Measurements from ENCODE around the gene KRTAP10-1. TPM values are rescaled to one million over a fixed set of nuclear protein-coding genes. Genes with fewer than 3 reads are reported as not detected.

Gene KRTAP10-1
- total and polyA plus RNA-seq, 2 of the 8 experiments (the other 6 are each of a cell fraction or from before 2014, with no cell fraction given): 0.08 TPM; not detected in 1

DNA sequence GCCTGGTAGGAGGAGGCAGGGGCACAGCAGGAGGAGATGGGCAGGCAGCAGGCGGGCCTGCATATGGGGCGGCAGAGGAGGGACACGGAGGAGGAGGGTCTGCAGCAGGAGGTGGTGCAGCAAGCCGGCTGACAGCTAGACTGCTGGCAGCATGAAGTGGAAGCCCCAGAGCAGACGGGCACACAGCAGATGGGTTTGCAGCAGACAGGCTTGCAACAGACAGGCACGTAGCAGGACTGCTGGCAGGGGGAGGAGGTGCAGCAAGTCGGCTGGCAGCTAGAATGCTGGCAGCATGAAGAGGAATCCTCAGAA is 39.8 kb upstream of the KRTAP10-1 start (continued):
- TF ChIP-seq RBBP5 (IDR thresholded peaks at IDR 0.05; ENCODE audit: borderline replicate concordance, low read depth, low read length): no peak
- no peak for TF ChIP-seq EZH2 (IDR thresholded peaks at IDR 0.05; ENCODE audit: low read depth, low read length, severe bottlenecking)
- no peak for TF ChIP-seq HDAC2 (IDR thresholded peaks at IDR 0.05; ENCODE audit: borderline replicate concordance in 1 of 2, low read depth in 2 of 2, low read length in 2 of 2)
- no peak for TF ChIP-seq PHF8 (conservative IDR thresholded peaks at IDR 0.05; ENCODE audit: low read depth, low read length)
- TF ChIP-seq, protein P1, sequence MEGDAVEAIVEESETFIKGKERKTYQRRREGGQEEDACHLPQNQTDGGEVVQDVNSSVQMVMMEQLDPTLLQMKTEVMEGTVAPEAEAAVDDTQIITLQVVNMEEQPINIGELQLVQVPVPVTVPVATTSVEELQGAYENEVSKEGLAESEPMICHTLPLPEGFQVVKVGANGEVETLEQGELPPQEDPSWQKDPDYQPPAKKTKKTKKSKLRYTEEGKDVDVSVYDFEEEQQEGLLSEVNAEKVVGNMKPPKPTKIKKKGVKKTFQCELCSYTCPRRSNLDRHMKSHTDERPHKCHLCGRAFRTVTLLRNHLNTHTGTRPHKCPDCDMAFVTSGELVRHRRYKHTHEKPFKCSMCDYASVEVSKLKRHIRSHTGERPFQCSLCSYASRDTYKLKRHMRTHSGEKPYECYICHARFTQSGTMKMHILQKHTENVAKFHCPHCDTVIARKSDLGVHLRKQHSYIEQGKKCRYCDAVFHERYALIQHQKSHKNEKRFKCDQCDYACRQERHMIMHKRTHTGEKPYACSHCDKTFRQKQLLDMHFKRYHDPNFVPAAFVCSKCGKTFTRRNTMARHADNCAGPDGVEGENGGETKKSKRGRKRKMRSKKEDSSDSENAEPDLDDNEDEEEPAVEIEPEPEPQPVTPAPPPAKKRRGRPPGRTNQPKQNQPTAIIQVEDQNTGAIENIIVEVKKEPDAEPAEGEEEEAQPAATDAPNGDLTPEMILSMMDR (IDR thresholded peaks at IDR 0.05; ENCODE audit: control extremely low read depth in 1 of 3, insufficient read depth in 1 of 3, low read depth in 1 of 3, low read length in 3 of 3): no peak
- TF ChIP-seq RXRA (IDR thresholded peaks at IDR 0.05; ENCODE audit: insufficient read depth, low read depth, low read length): no peak
- TF ChIP-seq TEAD4 (IDR thresholded peaks at IDR 0.05; ENCODE audit: low read depth, low read length): no peak

Data from H1 (cell line).